WTC11 (cell line): ENCODE results near the gene FSD2. TPM values are rescaled to one million over a fixed set of nuclear protein-coding genes. Genes with fewer than 3 reads are reported as not detected.
A peak's percentile ranks its signal among the peaks of the same experiment; 100 is the strongest.

Experiments
- ATAC-seq: fragments of 200-7000 bp; cut with Tn5 transposase; 2 replicates; pipeline ENCODE4 v1.10.0; 2021; ENCODE audit warnings: mild to moderate bottlenecking, moderate library complexity
- CTCF ChIA-PET: fragments of 300-600 bp; sonication (Branson Sonifier 250); formaldehyde crosslinking; loops from one replicate; lab custom pipeline; 2021; ENCODE audit warnings: antibody characterized with exemption; lab: Charles Lee
- POLR2A ChIA-PET: fragments of 350-600 bp; sonication (Branson Sonifier 250); formaldehyde crosslinking; loops from one replicate; lab custom pipeline; 2021; ENCODE audit warnings: antibody characterized with exemption; lab: Charles Lee
- DNase-seq: peaks from one replicate; pipeline ENCODE4 v3.0.0; 2021; ENCODE audit warnings: low spot score
- H3K27ac Mint-ChIP-seq: 2 replicates; pipeline ENCODE4 v1.8.0; 2021; ENCODE audit warnings: mixed read lengths
- H3K27me3 Mint-ChIP-seq: 2 replicates; pipeline ENCODE4 v1.8.0; 2021; ENCODE audit warnings: low read depth, mild to moderate bottlenecking, moderate library complexity, mixed read lengths
- H3K36me3 Mint-ChIP-seq: 2 replicates; pipeline ENCODE4 v1.8.0; 2021; ENCODE audit warnings: mixed read lengths
- H3K4me1 Mint-ChIP-seq: 2 replicates; pipeline ENCODE4 v1.8.0; 2022; ENCODE audit warnings: mixed read lengths
- H3K4me3 Mint-ChIP-seq: 2 replicates; pipeline ENCODE4 v1.8.0; 2021; ENCODE audit warnings: mild to moderate bottlenecking, moderate library complexity, mixed read lengths
- H3K9me3 Mint-ChIP-seq: 2 replicates; pipeline ENCODE4 v1.8.0; 2021; ENCODE audit warnings: mixed read lengths
- ARID4B ChIP-seq: sonication (generic); formaldehyde crosslinking; IDR thresholded peaks from 2 replicates; pipeline ENCODE4 v1.8.0; 2023; ENCODE audit warnings: missing genetic modification reagents, mild to moderate bottlenecking, borderline replicate concordance
- ETV6 ChIP-seq: sonication (generic); formaldehyde crosslinking; IDR thresholded peaks from 2 replicates; pipeline ENCODE4 v1.8.1; 2022; ENCODE audit warnings: mild to moderate bottlenecking, missing genetic modification reagents
- FOXJ3 ChIP-seq: sonication (generic); formaldehyde crosslinking; IDR thresholded peaks from 2 replicates; pipeline ENCODE4 v1.9.0; 2021; ENCODE audit warnings: missing genetic modification reagents, mild to moderate bottlenecking, borderline replicate concordance
- IRF2 ChIP-seq: sonication (generic); formaldehyde crosslinking; IDR thresholded peaks from 2 replicates; pipeline ENCODE4 v1.8.0; 2022; ENCODE audit warnings: low read depth, missing genetic modification reagents, borderline replicate concordance
- KAT7 ChIP-seq: sonication (generic); formaldehyde crosslinking; IDR thresholded peaks from 2 replicates; pipeline ENCODE4 v1.8.1; 2023; ENCODE audit warnings: missing genetic modification reagents, mild to moderate bottlenecking, borderline replicate concordance
- MAX ChIP-seq: sonication (generic); formaldehyde crosslinking; IDR thresholded peaks from 2 replicates; pipeline ENCODE4 v1.8.0; 2022; ENCODE audit warnings: mild to moderate bottlenecking, missing genetic modification reagents
- OVOL2 ChIP-seq: fragments of 250-450 bp; sonication (Bioruptor Pico); IDR thresholded peaks from 2 replicates; pipeline ENCODE4 v1.9.0; 2021; ENCODE audit warnings: mild to moderate bottlenecking, borderline replicate concordance
- PRRX2 ChIP-seq: fragments of 250-450 bp; sonication (Bioruptor Pico); IDR thresholded peaks from 2 replicates; pipeline ENCODE4 v1.8.0; 2021; ENCODE audit warnings: mild to moderate bottlenecking
- ZNF121 ChIP-seq: sonication (generic); formaldehyde crosslinking; IDR thresholded peaks from 2 replicates; pipeline ENCODE4 v1.8.0; 2023; ENCODE audit warnings: missing genetic modification reagents
- total RNA-seq: library from RNA; stranded (reverse); gene quantifications from 3 replicates; pipeline ENCODE4 v1.2.3, GENCODE V29; 2021
- TF ChIP-seq, protein P1 (sequence below): sonication (generic); formaldehyde crosslinking; IDR thresholded peaks from 2 replicates; pipeline ENCODE4 v1.8.0; 2022; ENCODE audit warnings: mild to moderate bottlenecking, missing genetic modification reagents
- TF ChIP-seq, protein P2 (sequence below): sonication (generic); formaldehyde crosslinking; IDR thresholded peaks from 2 replicates; pipeline ENCODE4 v1.8.1; 2023; ENCODE audit warnings: mild to moderate bottlenecking, missing genetic modification reagents

FSD2 gene
- total RNA-seq, 1 experiment from 2014 or later: not detected

DNA sequence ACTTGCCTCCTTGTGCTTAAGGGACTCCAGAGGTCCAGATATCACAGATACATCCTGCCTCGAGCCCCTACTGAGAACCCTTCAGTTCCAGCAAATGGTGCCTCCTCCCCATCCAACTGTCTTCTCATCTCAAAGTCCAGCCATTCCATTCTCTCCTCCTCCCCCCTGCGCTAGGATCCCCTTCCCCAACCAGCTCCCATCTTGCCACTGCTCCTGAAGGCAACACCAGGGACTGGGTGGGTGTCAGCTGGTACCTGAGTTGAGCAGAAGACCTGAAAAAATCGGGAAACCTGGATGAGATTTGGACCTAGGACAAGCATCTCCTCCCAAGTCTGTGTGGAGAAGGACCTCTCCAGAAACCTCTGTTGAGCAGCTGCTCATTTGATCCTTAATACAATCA is 93.8 kb downstream of the FSD2 start (continued):
- TF ChIP-seq, protein P1, sequence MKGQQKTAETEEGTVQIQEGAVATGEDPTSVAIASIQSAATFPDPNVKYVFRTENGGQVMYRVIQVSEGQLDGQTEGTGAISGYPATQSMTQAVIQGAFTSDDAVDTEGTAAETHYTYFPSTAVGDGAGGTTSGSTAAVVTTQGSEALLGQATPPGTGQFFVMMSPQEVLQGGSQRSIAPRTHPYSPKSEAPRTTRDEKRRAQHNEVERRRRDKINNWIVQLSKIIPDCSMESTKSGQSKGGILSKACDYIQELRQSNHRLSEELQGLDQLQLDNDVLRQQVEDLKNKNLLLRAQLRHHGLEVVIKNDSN (CRISPR knock-in tag): no peak
- TF ChIP-seq IRF2 (CRISPR knock-in tag) (no peak), ARID4B (no peak), KAT7 (CRISPR knock-in tag) (no peak), OVOL2 (CRISPR knock-in tag) (no peak), ZNF121 (no peak), ETV6 (CRISPR knock-in tag) (no peak)

GRCh38 chr15:82710926-82711490 is 94.9 kb downstream of the FSD2 start:
- no peak overlapping the region for H3K27ac Mint-ChIP-seq
- peak overlapping the region; percentile 67; the same call in 1 of the 2 replicates for H3K4me3 Mint-ChIP-seq
- TF ChIP-seq PRRX2 (CRISPR knock-in tag) (no peak), FOXJ3 (CRISPR knock-in tag) (no peak)
- TF ChIP-seq, protein P2, sequence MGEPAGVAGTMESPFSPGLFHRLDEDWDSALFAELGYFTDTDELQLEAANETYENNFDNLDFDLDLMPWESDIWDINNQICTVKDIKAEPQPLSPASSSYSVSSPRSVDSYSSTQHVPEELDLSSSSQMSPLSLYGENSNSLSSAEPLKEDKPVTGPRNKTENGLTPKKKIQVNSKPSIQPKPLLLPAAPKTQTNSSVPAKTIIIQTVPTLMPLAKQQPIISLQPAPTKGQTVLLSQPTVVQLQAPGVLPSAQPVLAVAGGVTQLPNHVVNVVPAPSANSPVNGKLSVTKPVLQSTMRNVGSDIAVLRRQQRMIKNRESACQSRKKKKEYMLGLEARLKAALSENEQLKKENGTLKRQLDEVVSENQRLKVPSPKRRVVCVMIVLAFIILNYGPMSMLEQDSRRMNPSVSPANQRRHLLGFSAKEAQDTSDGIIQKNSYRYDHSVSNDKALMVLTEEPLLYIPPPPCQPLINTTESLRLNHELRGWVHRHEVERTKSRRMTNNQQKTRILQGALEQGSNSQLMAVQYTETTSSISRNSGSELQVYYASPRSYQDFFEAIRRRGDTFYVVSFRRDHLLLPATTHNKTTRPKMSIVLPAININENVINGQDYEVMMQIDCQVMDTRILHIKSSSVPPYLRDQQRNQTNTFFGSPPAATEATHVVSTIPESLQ: no peak
- peaks cover 3% of the 10 kb centered on the region; the same call in 1 of the 2 replicates for H3K9me3 Mint-ChIP-seq
- POLR2A ChIA-PET: interaction anchor here (0.6 kb wide), 1 partner anchor 358 kb away, joined by 3 read pairs; no protein-coding TSS in a partner anchor
- CTCF ChIA-PET: interaction anchor here (1.0 to 1.1 kb wide), 2 partner anchors 54 to 300 kb away, joined by 3 to 4 read pairs; partner anchors contain the start of gene C15orf40
- H3K4me1 Mint-ChIP-seq: peaks cover 6% of the 10 kb centered on the region
- H3K27me3 Mint-ChIP-seq: peaks cover 18% of the 10 kb centered on the region
- H3K36me3 Mint-ChIP-seq: 0 out of 2 replicates have a peak, but pooled peaks cover 3% of the 10 kb centered on the region
- ATAC-seq (no peak), DNase-seq (no peak)

DNA sequence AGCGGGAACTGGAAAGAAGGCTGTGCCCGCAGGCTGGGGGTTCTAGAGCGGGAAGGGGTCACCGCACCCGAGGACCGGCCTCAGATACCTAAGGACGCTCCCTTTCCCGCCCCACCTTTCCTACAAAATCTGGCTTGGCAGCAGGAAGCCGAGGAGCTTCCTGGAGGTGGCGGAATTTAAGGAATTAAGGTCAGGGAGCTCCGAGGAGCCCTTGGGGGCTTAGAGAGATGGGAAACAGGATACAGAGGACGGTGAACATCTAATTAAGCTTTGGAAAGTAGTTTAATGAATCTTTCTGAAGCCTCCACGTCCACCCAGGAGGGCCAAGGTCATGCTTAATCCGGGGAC is 95.7 kb downstream of the FSD2 start:
- H3K4me3 Mint-ChIP-seq: peak overlapping the region; percentile 67
- H3K27ac Mint-ChIP-seq: no peak overlapping the region
- peaks cover 18% of the 10 kb centered on the region for H3K27me3 Mint-ChIP-seq
- TF ChIP-seq MAX (CRISPR knock-in tag): 0 out of 2 replicates have a peak, but pooled peaks have one; percentile 2
- no peak for TF ChIP-seq ZNF121
- peak; percentile 3; the same call in 1 of the 2 replicates for ATAC-seq
- ChIA-PET POLR2A (interaction anchor here (0.6 kb wide), 1 partner anchor 167 kb away, joined by 3 read pairs; no protein-coding TSS in a partner anchor), CTCF (interaction anchor here (0.6 to 1.1 kb wide), 4 partner anchors 33 to 301 kb away, joined by 3 to 5 read pairs (median 4); partner anchors contain the start of gene C15orf40)
- no peak for DNase-seq
- peaks cover 6% of the 10 kb centered on the region for H3K4me1 Mint-ChIP-seq
- H3K9me3 Mint-ChIP-seq: no peaks in the 10 kb centered on the region
- H3K36me3 Mint-ChIP-seq: no peaks in the 10 kb centered on the region
